Sigmoid colon (tissue), 4 donors: ENCODE data around the gene ZNF394.

ENCODE experiments used
- EP300 ChIP-seq, 4 donors: sonication (generic); formaldehyde crosslinking; IDR thresholded peaks; one replicate each; pipeline ENCODE4 v1.6.1; 2017; ENCODE audit warnings: antibody characterized with exemption in 4 of 4
- POLR2A ChIP-seq, 2 donors: fragments of 450-650 bp; IDR thresholded peaks; one replicate each; pipeline ENCODE4 v1.6.1; 2016; ENCODE audit warnings: antibody characterized with exemption in 2 of 2, mild to moderate bottlenecking in 2 of 2, moderate library complexity in 2 of 2
- POLR2AphosphoS5 ChIP-seq, 4 donors: sonication (generic); formaldehyde crosslinking; IDR thresholded peaks; one replicate each; pipeline ENCODE4 v1.6.1; 2017; ENCODE audit warnings: antibody characterized with exemption in 4 of 4
- TF ChIP-seq, protein P1 (sequence below), 4 experiments: fragments of 450-650 bp in 3 of 4; fragments of 200-600 bp in 1 of 4; IDR thresholded peaks; one replicate each; pipeline ENCODE4 v1.5.1; 2016 to 2019; ENCODE audit warnings: antibody characterized with exemption in 4 of 4, mild to moderate bottlenecking in 3 of 4, moderate library complexity in 2 of 4

DNA sequence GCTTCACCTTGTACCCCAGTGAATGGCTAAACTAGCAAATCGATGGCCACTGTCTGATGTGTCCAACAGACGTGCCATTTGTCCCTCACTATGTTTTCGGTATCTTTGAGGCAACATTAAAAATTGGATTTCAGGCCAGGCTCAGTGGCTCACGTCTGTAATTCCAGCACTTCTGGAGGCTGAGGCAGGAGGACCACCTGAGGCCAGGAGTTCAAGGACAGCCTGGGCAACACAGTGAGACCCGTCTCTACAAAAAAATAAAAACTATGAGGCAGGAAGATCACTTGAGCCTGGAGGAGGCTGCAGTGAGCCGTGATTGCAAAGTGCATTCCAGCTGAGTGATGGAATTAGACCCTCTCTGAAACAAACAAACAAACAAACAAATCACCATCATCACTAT is 43.8 kb upstream of the ZNF394 start:
- TF ChIP-seq, protein P1, sequence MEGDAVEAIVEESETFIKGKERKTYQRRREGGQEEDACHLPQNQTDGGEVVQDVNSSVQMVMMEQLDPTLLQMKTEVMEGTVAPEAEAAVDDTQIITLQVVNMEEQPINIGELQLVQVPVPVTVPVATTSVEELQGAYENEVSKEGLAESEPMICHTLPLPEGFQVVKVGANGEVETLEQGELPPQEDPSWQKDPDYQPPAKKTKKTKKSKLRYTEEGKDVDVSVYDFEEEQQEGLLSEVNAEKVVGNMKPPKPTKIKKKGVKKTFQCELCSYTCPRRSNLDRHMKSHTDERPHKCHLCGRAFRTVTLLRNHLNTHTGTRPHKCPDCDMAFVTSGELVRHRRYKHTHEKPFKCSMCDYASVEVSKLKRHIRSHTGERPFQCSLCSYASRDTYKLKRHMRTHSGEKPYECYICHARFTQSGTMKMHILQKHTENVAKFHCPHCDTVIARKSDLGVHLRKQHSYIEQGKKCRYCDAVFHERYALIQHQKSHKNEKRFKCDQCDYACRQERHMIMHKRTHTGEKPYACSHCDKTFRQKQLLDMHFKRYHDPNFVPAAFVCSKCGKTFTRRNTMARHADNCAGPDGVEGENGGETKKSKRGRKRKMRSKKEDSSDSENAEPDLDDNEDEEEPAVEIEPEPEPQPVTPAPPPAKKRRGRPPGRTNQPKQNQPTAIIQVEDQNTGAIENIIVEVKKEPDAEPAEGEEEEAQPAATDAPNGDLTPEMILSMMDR (IDR thresholded peaks at IDR 0.05), result no peak
- TF ChIP-seq POLR2A (IDR thresholded peaks at IDR 0.05) (no peak), POLR2AphosphoS5 (IDR thresholded peaks at IDR 0.05) (no peak), EP300 (IDR thresholded peaks at IDR 0.05) (no peak)
